T-helper 22 cell (primary cell): ENCODE measurements around the gene CPLANE2.
A peak's percentile ranks its signal among the peaks of the same experiment; 100 is the strongest.
"Not testable (repeated sequence)": the region's sequence is repeated elsewhere in the genome, so short reads cannot be mapped to it uniquely, and the experiment has no call there.

Experiments
- DNase-seq: peaks from one replicate; pipeline ENCODE4 v3.0.0-alpha.2; 2020; ENCODE audit warnings: low read depth

Gene CPLANE2

DNA sequence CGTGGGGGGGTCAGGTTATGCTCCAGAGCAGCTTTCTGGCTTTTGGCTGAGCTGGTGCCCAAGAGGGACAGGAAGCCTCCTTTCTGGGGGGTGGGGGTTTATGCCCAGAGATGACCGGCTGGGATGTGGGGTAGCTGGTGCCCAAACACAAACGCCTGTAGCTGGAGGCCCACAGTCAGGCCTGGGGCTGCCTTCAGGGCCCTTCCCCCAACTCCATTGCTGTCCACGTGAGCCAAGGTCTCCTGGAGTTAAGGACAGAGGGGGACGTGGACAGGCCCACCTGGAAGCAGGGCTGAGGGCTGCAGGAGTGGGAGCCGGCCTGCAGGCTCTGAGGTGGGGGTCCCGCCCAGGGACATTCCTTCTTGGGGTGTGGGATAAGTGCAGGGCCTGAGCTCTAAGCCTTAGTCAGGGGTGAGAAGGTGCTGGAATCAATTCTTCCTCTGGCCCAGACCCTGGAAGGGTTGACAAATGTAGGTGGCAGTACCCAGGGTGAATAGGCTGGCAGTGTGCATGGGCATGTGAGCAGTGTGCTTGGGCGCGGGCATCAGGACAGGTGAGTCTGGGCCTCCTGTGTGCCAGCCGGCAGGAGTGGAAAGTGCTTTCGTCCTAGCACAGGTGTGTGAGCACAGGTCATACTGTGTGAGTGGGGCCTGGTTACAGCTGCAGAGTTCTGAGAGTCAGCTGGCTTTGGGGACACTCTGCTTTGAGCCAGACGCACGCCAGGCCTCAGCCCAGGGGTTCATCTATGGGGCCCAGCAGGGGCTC is 6.8 kb downstream of the CPLANE2 start:
- no peak for DNase-seq

DNA sequence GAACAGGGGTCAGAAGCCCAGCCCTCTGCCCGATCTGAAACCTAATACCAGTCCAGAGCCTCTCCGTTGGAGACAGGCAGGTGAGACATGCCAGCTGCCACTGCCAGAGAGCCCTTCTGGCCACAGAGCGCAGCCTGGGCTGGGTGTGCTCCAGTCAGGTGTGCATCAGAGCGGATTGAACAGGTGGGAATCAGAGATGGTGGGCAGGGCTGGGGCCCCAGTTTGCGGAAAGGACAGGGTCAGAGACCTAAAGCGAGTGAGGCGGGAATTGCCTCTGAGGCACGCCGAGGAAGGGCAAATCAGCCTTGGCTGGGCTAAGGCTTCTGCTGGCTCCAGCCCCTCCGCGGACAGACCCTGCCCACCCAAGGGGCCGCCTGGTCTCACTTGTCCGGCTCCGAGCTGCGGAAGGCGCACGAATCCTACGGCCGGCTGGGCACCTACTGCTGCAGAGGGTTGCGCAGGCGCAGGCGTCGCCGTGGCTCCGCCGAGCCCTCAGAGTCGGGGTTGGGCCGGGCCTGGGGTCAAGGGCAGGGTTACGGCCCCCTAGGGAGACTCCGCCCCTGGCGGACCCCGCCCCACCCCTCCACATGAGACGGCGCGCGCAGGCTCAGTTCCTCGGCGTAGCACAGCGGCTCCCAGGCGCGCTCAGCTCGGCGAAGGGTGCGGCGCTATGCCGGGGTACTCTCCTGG is 10.3 kb downstream of the CPLANE2 start:
- no peak for DNase-seq

DNA sequence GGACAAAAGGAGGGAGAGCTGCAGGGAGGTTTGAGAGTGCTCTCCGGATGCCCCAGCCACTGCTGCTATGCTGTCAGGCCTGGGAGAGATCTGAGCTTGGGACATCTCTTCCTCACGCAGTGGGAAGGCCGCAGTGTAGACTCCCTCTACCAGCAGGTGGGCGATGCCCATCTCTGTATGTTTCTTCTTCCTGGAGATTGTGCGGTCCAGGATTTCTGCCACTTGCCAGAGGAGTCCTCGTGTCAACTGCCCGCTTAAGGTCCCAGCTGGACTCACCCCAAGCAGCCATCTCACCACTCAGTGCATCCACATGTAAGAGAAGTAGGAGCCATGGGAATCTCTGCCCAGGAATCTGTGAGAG is 10.9 kb downstream of the CPLANE2 start:
- DNase-seq = no peak

DNA sequence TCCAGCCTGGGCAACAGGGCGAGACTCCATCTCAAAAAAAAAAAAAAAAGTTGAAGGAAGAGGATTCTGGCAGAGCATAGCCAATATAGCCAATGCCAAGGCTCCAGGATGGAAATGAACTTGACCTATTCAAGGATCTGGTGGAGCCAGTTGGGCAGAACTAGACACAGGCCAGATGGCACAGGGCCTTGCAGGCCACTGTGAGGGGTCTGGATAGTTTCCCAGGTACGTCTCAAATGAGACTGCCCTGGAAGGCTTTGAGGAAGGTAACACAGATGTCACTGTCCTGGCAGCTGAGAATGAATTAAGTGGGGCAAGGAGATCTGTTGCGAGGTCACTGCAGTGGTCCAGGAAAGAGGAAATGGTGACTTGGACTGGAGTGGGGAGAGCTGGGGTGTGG is 12.5 kb downstream of the CPLANE2 start:
- DNase-seq = no peak

DNA sequence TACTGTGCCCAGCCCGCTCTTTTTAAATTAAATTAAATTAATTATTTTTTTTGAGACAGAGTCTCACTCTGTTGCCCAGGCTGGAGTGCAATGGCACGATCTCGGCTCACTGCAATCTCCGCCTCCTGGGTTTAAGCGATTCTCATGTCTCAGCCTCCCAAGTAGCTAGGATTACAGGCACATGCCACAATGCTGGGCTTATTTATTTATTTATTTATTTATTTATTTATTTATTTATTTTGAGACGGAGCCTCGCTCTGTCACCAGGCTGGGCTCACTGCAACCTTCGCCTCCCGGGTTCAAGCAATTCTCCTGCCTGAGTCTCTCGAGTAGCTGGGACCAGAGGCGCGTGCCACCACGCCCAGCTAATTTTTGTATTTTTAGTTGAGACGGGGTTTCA is 14.3 kb downstream of the CPLANE2 start:
- DNase-seq = not testable (repeated sequence)

DNA sequence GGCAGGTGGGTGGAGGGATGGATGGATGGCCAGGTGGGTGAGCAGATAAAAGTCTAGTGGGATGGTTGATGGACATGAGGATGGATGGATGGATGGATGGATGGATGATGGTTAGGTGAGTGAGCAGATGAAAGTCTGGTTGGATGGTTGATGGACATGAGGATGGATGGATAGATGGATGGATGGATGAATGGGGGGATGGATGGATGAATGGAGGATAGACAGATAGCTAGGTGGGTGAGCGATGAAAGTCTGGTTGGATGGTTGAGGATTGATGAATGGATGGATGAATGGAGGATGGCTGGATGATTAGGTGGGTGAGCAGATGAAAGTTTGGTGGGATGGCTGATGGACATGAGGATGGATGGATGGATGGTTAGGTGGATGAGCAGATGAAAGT is 15.5 kb downstream of the CPLANE2 start:
- no peak for DNase-seq

DNA sequence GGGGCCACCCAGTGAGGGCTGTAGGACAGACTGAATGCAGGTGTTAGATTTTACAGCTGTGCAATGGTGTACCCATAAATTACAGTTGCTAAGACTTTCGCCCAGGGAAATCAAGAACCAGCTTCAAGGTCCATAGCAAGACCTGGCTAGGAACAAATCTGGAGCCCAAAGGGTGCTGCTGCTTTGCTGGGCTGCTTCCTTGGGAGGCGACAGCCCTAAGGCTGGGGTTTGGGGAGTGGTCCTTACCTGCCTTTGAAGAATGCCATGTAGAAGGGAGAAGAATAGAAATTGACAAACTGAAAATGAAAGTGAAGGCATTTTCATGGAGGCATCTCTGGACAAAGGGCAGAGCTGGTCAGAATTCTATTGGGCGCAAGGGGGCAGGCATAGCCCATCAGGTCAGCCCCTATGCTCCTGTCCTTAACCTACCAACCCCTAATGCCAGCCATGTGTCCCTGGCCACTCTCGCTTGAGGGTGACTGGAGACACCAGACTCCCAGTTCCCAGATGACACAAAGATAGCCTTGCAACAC is 16.9 kb downstream of the CPLANE2 start:
- no peak for DNase-seq

DNA sequence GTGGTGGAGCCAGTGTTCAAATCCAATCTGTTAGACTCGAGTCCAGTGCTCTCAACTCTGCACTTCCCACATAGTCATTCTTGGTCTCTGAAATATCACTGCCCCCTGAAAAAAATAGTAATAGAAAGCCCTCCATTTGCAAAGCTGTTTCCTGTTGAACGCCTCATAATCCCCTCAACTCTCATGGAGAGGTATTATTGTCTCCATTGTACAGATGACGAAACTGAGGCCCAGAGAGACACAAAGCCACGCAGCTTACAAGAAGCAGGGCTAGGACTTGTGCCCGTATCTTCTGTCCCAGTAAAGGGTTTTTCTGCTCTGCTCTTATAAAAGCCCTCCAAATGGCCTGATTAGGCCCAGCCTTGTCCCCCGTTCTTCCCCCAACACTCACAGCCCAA is 18.3 kb downstream of the CPLANE2 start:
- no peak for DNase-seq

DNA sequence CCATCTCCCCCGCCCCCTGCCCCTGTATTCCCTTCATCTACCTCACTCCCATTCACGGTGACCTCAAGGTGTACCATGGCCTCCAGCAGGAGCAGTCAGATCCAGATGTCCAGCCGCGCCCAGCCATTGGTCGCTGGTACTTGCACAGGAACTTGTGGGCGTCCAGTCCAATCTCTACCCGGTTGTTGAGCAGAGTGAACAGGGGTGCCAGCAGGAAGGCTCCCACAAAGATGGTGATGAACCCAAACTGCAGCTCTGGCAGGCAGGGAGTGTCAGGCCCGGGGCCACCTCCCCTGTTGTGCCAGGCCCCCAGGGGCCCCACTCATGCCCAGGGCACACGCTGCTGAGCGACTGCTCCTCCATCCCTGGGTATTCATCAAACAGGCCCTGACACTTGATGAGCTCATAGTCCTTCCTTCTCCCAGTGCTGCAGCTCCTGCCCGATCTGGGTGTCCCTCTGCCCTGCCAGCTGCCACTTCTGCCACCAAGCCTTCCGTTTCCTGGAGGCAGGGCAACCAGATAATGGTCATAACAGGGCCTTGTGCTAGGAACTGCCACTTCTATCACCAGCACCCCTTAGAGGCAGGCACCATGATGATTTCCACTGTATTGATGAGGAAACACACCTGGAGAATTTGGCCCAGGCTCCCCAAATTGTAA is 18.8 kb downstream of the CPLANE2 start:
- DNase-seq = no peak

DNA sequence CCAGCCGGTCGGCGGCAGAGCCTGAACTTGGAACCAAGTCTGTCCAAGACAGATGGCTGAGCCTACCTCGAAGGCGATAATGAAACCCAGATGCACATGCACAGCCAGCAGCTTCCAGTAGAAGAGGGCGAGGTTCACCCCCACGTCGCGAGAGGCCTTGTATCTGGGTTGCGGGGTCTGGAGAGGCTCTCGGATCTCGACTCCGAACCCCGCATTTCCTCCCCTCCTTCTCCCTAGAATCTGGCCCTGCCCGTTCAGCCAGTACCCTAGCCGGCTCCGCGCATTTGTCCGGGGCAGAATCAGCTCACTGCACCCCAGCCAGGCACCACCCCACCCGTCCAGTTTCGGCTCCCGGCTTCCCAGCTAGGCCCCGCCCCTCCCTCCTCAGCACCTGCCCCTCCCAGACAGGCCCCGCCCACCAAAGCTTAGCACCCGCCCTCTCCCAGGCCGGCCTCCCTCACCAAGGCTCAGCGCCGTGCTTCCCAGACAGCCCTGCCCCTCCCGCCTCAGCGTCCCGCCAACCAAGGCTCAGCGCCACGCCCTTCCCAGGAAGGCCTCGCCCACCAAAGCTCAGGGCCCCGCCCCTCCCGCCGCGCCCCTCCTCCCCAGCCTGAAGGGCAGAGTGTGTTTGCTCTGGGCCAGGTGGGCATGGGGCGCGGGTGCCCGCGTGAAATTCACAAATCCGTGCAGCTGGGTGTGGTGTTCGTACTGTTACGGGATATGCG is 19.8 kb downstream of the CPLANE2 start:
- peak; percentile 93 for DNase-seq

DNA sequence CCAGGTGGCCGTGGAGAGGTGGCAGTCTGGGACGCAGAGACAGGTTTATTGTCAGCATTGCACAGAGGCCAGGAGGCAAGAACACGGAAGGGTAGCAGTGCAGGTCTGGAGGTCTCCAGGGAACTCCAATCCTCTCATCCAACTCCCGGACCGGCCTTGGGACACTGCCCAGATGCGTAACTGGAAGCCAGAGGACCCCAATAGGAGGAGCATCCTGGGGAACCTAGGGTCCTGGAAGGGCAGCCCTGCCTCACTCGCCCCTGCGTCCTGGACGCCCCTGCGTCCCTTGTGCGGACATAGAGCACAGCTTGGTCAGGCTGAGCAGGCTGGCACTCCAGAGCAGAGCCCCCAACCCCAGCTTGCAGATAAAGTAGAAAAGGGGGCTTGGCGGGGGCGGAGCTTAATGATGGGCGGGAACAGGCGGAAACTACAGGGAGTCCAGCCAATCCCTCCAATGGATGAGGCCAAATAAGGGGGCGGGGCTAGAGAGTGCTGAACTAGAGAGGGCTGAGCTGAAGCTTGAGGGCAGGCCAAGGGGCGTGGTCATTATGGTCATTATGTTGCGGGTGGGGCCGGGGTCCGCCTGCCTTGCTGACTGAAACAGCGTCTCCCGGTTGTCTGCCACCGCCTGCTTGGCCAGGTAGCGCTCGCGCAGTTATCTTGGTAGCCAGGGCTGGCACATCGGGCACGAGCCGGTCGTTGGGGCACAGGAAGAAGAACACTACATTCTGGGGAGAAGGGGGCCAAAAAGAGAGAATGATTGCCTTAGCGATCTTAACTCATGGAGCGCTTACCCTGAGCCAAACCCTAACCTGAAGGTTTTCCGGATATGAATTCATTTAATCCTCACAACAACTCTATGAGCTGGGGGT is 20.9 kb downstream of the CPLANE2 start:
- DNase-seq = peak; percentile 63

DNA sequence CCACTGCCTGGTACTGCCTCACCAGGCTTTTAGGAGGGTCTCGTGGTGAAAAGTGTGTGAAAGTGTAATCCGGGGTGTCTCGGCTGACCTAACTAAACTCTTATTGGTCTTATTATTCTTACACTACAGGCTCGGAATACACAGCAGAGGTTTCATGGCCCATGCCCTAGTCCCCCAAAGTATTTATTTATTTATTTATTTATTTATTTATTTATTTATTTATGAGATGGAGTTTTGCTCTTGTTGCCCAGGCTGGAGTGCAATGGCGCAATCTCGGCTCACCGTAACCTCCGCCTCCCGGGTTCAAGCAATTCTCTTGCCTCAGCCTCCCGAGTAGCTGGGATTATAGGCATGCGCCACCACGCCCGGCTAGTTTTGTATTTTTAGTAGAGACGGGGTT is 21.7 kb downstream of the CPLANE2 start:
- not testable (repeated sequence) for DNase-seq

DNA sequence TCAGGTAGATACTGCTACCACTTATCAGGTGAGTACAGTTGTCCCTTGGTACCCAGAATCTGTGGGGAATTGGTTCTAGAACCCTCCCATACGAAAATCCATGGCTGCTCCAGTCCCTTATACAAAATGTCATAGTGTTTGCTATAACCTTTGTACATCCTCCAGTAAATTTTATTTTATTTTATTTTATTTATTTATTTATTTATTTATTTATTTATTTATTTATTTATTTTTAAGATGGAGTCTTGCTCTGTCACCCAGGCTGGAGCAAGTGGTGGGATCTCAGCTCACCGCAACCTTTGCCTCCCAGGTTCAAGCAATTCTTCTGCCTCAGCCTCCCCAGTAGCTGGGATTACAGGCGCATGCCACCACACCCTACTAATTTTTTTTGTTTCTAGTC is 23.4 kb downstream of the CPLANE2 start:
- DNase-seq = not testable (repeated sequence)

DNA sequence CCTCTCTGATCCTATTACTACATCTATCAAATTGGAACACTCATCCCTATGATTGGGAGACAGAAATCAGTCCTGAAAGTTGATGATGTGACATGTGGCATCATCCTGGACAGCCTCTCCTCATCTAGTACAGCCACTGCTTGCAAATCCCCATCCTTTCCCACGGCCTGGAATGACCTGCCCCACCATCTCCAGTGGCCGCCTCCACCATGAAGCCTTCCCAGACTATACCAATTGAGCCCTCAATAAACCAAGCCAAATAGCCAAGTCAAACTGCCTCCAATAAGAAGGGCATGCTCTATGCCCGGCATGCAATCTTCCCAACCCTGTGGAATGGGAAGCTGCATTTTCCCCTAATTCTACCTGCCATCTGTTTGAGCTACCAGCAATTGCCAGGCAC is 24.0 kb downstream of the CPLANE2 start:
- DNase-seq = no peak

DNA sequence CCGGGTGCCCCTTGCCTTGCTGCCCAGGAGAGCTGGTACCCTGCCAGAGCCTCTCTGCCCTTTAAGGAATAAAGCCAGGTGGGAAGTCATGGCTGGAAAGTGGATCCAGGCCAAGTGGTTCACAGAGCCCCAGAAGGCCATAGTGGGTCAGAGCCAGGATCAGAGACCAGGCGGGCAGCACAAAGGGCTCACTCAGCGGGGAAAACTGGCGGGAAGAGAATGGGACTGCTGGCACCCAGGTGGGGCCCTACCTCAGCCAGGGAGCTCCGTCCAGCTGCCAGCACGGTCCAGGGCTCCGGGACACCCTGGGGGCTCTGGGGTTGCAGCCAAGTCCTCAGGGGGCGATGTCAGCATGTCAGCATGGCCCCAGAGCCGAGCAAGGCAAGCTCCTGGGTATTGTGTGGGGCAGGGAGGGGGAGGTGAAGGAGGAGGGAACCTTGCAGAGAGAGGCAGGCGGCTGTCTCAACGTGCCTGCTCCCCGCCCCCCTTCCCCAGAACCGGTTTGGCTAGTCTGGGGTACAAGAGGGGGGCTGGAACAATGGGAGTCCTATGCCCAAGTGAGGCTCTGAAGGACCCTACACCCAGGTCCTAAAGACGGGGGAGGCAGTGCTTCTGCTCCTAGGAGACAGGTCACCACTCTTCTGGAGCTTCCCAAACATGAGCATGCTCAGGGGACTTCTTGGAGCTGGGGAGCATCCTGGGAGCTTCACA is 24.6 kb downstream of the CPLANE2 start, which contains the start of gene ARHGEF19:
Gene ARHGEF19 (minus strand): TSS at position 402 of the 711 bp plus-strand sequence. CDS start 3,598 bp downstream, outside the sequence.
- DNase-seq = no peak

DNA sequence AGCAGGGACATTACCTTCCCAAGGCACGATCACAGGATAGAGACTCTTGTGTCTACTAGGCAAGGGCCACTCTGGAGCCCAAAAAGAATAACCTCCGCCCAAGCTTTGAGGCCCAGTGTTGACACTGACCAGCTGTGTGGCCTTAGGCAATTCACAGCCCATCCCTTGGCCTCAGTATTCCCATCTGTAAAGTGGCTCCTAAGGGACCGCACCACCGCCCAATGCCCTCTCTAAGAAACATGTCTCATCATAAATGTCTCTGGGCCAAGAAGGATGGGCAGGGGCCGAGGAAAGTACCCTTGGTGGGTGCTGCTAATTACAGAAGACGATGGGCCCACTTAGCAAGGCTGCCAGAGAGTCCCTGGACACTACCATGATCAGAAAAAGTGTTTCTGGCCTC is 25.2 kb downstream of the CPLANE2 start:
- no peak for DNase-seq

DNA sequence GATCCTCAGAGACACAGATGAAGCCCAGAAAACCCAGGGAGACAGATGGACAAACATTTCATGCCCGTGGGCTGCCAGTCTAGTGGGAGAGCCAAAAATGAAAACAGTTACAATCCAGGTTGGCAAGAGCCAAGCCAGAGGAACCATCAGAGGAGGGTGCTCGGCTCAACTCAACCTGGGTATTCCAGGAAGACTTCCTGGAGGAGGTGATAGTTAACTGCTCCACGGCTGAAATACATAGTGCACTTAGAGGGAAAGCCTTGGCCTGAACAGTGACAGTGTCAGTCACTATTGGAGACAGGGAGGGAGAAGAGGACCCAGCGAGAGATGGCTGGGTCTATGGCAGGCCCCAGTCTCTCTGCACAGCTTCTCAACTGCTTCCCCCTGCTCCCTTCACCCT is 26.4 kb downstream of the CPLANE2 start:
- no peak for DNase-seq

DNA sequence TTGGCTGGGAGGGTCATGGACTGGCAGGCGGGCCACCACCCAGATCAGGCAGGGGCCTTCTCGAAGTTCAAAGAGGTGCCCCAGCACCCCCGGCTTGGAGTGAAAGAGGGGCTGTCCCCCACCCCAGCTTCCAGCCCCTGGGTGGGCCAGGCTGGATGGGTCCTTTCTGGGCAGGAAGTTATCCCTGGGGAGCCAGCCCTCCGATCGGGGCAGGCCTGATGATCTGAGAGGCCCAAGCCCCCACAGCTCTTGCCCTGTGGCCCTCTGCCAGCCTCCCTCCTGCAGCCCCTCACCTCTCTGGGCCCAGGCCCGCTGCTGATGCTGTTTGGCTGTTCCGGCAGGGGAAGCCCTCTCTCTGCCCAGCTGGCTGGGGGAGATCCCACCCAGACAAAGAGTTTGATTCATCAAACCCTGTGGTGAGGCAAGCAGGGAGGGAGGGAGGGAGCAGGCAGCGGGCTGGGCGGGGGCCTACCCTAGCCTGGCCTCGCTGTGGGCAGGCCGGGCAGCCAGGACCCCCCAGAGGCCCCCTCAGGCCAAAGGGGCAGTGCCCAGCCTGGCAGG is 27.1 kb downstream of the CPLANE2 start:
- no peak for DNase-seq

DNA sequence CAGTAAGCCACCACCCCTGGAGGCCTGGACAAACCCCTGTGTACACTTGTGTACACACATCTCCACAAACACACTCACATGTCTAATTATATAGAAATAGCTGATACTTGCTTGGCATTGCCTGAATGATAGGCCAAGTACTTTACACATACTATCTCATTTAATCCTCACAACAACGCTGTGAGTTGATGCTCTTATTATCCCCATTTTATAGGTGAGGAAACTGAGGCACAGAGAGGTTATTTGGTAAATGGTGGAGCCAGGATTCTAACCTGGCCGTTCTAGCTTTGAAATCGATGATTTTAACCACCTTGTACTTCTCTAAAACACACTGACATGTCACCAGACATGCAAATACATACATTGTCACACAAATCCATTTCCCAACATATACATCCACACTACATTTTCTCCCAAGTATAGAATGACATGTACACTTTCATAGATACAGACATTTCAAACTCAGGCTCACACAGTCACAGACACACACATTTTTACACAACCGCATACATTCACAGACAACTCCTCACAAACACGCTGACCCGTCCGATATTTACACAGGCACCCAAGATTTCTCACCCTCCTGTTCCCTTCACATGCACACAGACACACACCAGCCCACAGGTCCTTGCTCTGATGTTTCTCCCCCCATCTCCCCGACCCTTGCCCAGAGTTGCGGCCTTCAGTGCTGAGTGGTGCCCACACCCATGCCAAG is 27.7 kb downstream of the CPLANE2 start:
- no peak for DNase-seq
